HG03460 (cell line): ENCODE data around the gene ERC2.

ENCODE experiments used
- ATAC-seq: cut with Tn5 transposase; IDR thresholded peaks from one replicate; pipeline ENCODE4 v1.9.1; 2021; ENCODE audit not compliant: unreplicated experiment

Gene ERC2

GRCh38 chr3:55724407-55724784, 743.9 kb downstream of the ERC2 start:
- no peak for ATAC-seq

GRCh38 chr3:55723653-55724406, 744.4 kb downstream of the ERC2 start:
- ATAC-seq, result no peak

GRCh38 chr3:55721716-55722484, 746.4 kb downstream of the ERC2 start:
- ATAC-seq, result no peak

GRCh38 chr3:55720614-55721013, 747.7 kb downstream of the ERC2 start:
- ATAC-seq, result no peak

GRCh38 chr3:55719508-55719907, 748.8 kb downstream of the ERC2 start:
- no peak for ATAC-seq

- ATAC-seq, result no peak
Observed at GRCh38 chr3:55719006-55719405, 749.3 kb downstream of the ERC2 start.

GRCh38 chr3:55718521-55718921, 749.7 kb downstream of the ERC2 start:
- no peak for ATAC-seq

GRCh38 chr3:55718074-55718473, 750.2 kb downstream of the ERC2 start:
- no peak for ATAC-seq

GRCh38 chr3:55717481-55717880, 750.8 kb downstream of the ERC2 start:
- ATAC-seq, result no peak

GRCh38 chr3:55716611-55717225, 751.5 kb downstream of the ERC2 start:
- no peak for ATAC-seq

GRCh38 chr3:55716044-55716443, 752.2 kb downstream of the ERC2 start:
- no peak for ATAC-seq

GRCh38 chr3:55714057-55714456, 754.2 kb downstream of the ERC2 start:
- no peak for ATAC-seq

GRCh38 chr3:55711646-55712045, 756.6 kb downstream of the ERC2 start:
- no peak for ATAC-seq

- no peak for ATAC-seq
Observed at GRCh38 chr3:55709411-55710012, 758.8 kb downstream of the ERC2 start.

GRCh38 chr3:55708921-55709320, 759.3 kb downstream of the ERC2 start:
- no peak for ATAC-seq

GRCh38 chr3:55708242-55708641, 760.0 kb downstream of the ERC2 start:
- no peak for ATAC-seq

- no peak for ATAC-seq
Observed at GRCh38 chr3:55704521-55704920, 763.7 kb downstream of the ERC2 start.

- ATAC-seq, result no peak
Observed at GRCh38 chr3:55702822-55703221, 765.4 kb downstream of the ERC2 start.

- no peak for ATAC-seq
Observed at GRCh38 chr3:55701997-55702396, 766.3 kb downstream of the ERC2 start.

GRCh38 chr3:55698831-55699230, 769.4 kb downstream of the ERC2 start:
- ATAC-seq, result no peak

- no peak for ATAC-seq
Observed at GRCh38 chr3:55697177-55697865, 770.9 kb downstream of the ERC2 start.
